Measurements from ENCODE around the gene RB1. TPM values are rescaled to one million over a fixed set of nuclear protein-coding genes. Genes with fewer than 3 reads are reported as not detected.

The RB1 gene
- total and polyA plus RNA-seq, 2 donors (not counting 1 experiment from before 2014, with no cell fraction given) = 24.0 to 70.4 TPM

DNA sequence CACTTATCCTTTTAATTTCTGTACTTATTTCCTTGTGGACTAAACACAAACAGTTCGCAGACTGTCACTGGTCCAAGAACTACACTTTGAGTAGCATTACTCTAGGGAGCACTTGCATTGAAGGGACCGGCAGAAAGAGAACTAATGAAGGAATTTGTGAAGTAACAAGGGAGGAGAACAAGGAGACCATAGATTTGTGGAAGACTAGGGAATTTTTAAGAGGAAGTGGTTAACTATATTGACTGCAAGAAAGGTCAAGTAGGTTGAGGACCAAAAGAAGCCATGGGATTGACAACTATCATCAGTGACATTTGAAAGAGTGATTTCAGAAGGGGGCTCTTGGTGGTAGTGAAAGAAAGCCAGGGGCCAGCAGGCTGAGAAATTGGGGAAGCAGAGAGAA lies 4.0 kb upstream of the RB1 start:
- ATAC-seq (ENCODE audit: low read depth) = no peak
- H3K27me3 ChIP-seq (replicated peaks in 1 of 4; ENCODE audit: control extremely low read depth in 1 of 4, control insufficient read depth in 3 of 4, insufficient read depth in 4 of 4, low read length in 3 of 4) = no peaks in the 10 kb centered on the region
- POLR2A ChIA-PET = no interaction called here
- H3K9me3 Mint-ChIP-seq (ENCODE audit: insufficient read depth) = no peaks in the 10 kb centered on the region
- H3K9me3 ChIP-seq (ENCODE audit: control extremely low read depth in 1 of 3, control insufficient read depth in 2 of 3, insufficient read depth in 1 of 3, low read length in 2 of 3) = no peaks in the 10 kb centered on the region
- no peaks in the 10 kb centered on the region for H3K27me3 Mint-ChIP-seq
- no peak overlapping the region for H3K4me3 Mint-ChIP-seq
- DNase-seq = no peak
- H3K27ac ChIP-seq (ENCODE audit: low read length in 2 of 2) = no peak overlapping the region
- H3K9ac ChIP-seq (ENCODE audit: low read length) = no peak overlapping the region
- no peaks in the 10 kb centered on the region for H4K20me1 ChIP-seq (ENCODE audit: control insufficient read depth, insufficient read depth, low read length, poor library complexity, severe bottlenecking)
- H3K4me2 ChIP-seq (replicated peaks; ENCODE audit: low read depth, low read length, poor library complexity, severe bottlenecking) = no peak overlapping the region
- no peak for TF ChIP-seq EZH2 (IDR thresholded peaks at IDR 0.05; ENCODE audit: borderline replicate concordance, insufficient read depth, low read depth, low read length, poor library complexity, severe bottlenecking)
- TF ChIP-seq, protein P1, sequence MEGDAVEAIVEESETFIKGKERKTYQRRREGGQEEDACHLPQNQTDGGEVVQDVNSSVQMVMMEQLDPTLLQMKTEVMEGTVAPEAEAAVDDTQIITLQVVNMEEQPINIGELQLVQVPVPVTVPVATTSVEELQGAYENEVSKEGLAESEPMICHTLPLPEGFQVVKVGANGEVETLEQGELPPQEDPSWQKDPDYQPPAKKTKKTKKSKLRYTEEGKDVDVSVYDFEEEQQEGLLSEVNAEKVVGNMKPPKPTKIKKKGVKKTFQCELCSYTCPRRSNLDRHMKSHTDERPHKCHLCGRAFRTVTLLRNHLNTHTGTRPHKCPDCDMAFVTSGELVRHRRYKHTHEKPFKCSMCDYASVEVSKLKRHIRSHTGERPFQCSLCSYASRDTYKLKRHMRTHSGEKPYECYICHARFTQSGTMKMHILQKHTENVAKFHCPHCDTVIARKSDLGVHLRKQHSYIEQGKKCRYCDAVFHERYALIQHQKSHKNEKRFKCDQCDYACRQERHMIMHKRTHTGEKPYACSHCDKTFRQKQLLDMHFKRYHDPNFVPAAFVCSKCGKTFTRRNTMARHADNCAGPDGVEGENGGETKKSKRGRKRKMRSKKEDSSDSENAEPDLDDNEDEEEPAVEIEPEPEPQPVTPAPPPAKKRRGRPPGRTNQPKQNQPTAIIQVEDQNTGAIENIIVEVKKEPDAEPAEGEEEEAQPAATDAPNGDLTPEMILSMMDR (IDR thresholded peaks at IDR 0.05) = no peak
- no peak overlapping the region for H3K27ac Mint-ChIP-seq
- H3K4me1 Mint-ChIP-seq = peaks cover 22% of the 10 kb centered on the region
- CTCF ChIA-PET = no interaction called here
- peaks cover 7 to 16% of the 10 kb centered on the region in 2 donors for H3K4me1 ChIP-seq (ENCODE audit: control insufficient read depth in 2 of 2, insufficient read depth in 2 of 2, low read length in 2 of 2)
- no peak overlapping the region for H3K4me3 ChIP-seq (ENCODE audit: control extremely low read depth in 1 of 5, extremely low read depth in 1 of 5, insufficient read depth in 1 of 5, low read depth in 2 of 5, low read length in 4 of 5)
- H3K79me2 ChIP-seq (ENCODE audit: control insufficient read depth, insufficient read depth, low read length) = no peaks in the 10 kb centered on the region
- no peak overlapping the region for H2AFZ ChIP-seq (ENCODE audit: insufficient read depth, low read depth, low read length, poor library complexity, severe bottlenecking)
- H3K36me3 ChIP-seq (replicated peaks in 1 of 2; ENCODE audit: control extremely low read depth in 1 of 2, control insufficient read depth in 1 of 2, extremely low read depth in 1 of 2, insufficient read depth in 2 of 2, low read length in 1 of 2) = no peaks in the 10 kb centered on the region
- intact Hi-C loops (cut with micrococcal nuclease) = no loop called here
- 78% methylated on average over 1 of the region's 2 CpGs for WGBS (ENCODE audit: insufficient coverage)

DNA sequence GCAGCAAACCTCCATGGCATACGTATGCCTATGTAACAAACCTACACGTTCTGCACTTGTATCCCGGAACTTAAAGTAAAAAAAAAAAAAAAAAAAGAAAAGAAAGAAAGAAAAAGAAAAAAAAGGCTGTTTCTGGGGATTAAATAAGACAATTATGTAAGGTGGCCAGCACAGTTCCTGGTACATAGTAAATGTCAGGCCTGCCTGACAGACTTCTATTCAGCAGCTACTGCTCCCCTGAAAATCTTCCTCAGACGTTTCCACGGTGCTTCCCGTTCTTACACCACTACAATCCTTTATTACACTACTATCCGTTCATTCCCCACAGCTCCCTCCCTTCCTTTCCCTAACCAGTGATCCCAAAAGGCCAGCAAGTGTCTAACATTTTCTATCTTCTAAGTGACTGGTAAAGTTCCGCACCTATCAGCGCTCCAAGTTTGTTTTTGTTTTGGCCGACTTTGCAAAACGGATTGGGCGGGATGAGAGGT lies 636 bp upstream of the RB1 start:
- Histone ChIP-seq H3K36me3 (replicated peaks in 1 of 2; ENCODE audit: control extremely low read depth in 1 of 2, control insufficient read depth in 1 of 2, extremely low read depth in 1 of 2, insufficient read depth in 2 of 2, low read length in 1 of 2) (peaks cover 2 to 23% of the 10 kb centered on the region in 2 experiments), H4K20me1 (ENCODE audit: control insufficient read depth, insufficient read depth, low read length, poor library complexity, severe bottlenecking) (no peaks in the 10 kb centered on the region), H3K4me1 (ENCODE audit: control insufficient read depth in 2 of 2, insufficient read depth in 2 of 2, low read length in 2 of 2) (peaks cover 20 to 26% of the 10 kb centered on the region in 2 donors), H3K79me2 (ENCODE audit: control insufficient read depth, insufficient read depth, low read length) (peaks cover 33% of the 10 kb centered on the region), H3K27me3 (replicated peaks in 1 of 4; ENCODE audit: control extremely low read depth in 1 of 4, control insufficient read depth in 3 of 4, insufficient read depth in 4 of 4, low read length in 3 of 4) (no peaks in the 10 kb centered on the region), H3K9ac (ENCODE audit: low read length) (peak overlapping the region; percentile 99), H3K4me2 (replicated peaks; ENCODE audit: low read depth, low read length, poor library complexity, severe bottlenecking) (peak overlapping the region; percentile 92), H3K27ac (ENCODE audit: low read length in 2 of 2) (peak overlapping the region; percentile 99 to 100), H3K9me3 (ENCODE audit: control extremely low read depth in 1 of 3, control insufficient read depth in 2 of 3, insufficient read depth in 1 of 3, low read length in 2 of 3) (peaks cover 0 to 15% (median 8%) of the 10 kb centered on the region in 3 donors), H2AFZ (ENCODE audit: insufficient read depth, low read depth, low read length, poor library complexity, severe bottlenecking) (peak overlapping the region; percentile 91), H3K4me3 (ENCODE audit: control extremely low read depth in 1 of 5, extremely low read depth in 1 of 5, insufficient read depth in 1 of 5, low read depth in 2 of 5, low read length in 4 of 5) (peak overlapping the region; percentile 60 to 94 (median 84))
- H3K27me3 Mint-ChIP-seq = no peaks in the 10 kb centered on the region
- ChIA-PET CTCF (interaction anchor here (0.7 to 1.7 kb wide), 5 partner anchors 16 to 172 kb away, joined by 3 to 7 read pairs (median 5); no protein-coding TSS in a partner anchor), POLR2A (interaction anchor here (0.8 to 1.4 kb wide), 3 partner anchors 11 to 70 kb away, joined by 3 to 6 read pairs (median 5); partner anchors contain the start of gene ITM2B)
- ATAC-seq (ENCODE audit: low read depth) = no peak
- intact Hi-C loops (cut with micrococcal nuclease) = loop anchor here (1.0 to 2.0 kb wide), 5 partner anchors 16 to 674 kb away; partner anchors contain the start of gene MED4
- WGBS (ENCODE audit: insufficient coverage) = 1% methylated on average over 9 of the region's 12 CpGs
- peak overlapping the region; percentile 100 for H3K27ac Mint-ChIP-seq
- H3K4me3 Mint-ChIP-seq = peak overlapping the region; percentile 99
- H3K9me3 Mint-ChIP-seq (ENCODE audit: insufficient read depth) = peaks cover 2% of the 10 kb centered on the region
- no peak for TF ChIP-seq EZH2 (IDR thresholded peaks at IDR 0.05; ENCODE audit: borderline replicate concordance, insufficient read depth, low read depth, low read length, poor library complexity, severe bottlenecking)
- TF ChIP-seq, protein P1 (IDR thresholded peaks at IDR 0.05) = no peak
- H3K4me1 Mint-ChIP-seq = peaks cover 32% of the 10 kb centered on the region
- no peak for DNase-seq

Measured in B cell (primary cell).